Cardiac septum (tissue), 1 donor: ENCODE data around the gene BSDC1. TPM values are rescaled to one million over a fixed set of nuclear protein-coding genes. Genes with fewer than 3 reads are reported as not detected.
"Not testable (repeated sequence)": the region's sequence is repeated elsewhere in the genome, so short reads cannot be mapped to it uniquely, and the experiment has no call there.

Source experiments
- DNase-seq: peaks from one replicate; pipeline ENCODE4 v3.0.0-alpha.2; 2020; ENCODE audit warnings: low spot score
- intact Hi-C: fragments of 100-400 bp; cut with DNase I; formaldehyde crosslinking; loops from one replicate; pipeline ENCODE4 v1.14.0; 2022
- total RNA-seq: library from RNA; stranded (reverse); fragmentation: NEBNext Ultra II Directional; extraction: Animal tissue kit (Norgen Biotek cat#: 25700); gene quantifications from one replicate; pipeline ENCODE4 v1.2.1, GENCODE V29; 2021
- donor health status: DM: no; HTN: no; CAD: no.

The BSDC1 gene
- total RNA-seq, 1 donor from 2014 or later: 41.3 TPM

DNA sequence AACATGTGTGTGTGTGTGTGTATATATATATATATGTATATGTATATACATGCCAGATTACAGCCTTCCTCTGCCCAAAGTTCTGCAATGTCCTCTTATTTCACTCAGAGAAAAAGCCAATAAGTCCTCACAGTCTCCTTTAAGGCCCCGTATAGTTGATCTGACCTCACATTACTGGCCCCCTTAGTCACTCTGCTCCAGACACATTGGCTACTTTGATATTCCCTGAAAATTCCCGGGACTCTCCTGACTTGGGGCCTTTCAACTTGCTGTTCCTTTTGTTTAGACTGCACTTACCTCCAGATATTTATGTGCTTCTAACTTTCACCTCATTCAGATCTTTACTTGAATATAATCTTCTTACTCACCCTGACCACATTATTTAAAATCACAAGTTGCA lies 4.2 kb upstream of the BSDC1 start:
- intact Hi-C loops: no loop called here
- no peak for DNase-seq

DNA sequence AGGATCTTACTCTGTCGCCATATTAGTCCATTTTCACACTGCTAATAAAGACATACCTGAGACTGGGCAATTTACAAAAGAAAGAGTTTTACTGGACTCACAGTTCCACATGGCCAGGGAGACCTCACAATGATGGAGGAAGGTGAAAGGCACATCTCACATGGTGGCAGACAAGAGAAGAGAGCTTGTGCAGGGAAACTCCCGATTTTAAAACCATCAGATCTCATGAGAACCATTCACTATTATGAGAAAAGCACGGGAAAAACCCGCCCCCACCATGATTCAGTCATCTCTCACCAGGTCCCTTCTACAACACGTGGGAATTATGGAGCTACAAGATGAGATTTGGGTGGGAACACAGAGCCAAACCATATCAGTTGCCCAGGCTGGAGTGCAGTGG lies 2.3 kb upstream of the BSDC1 start:
- DNase-seq, intact Hi-C loops: not testable (repeated sequence)

DNA sequence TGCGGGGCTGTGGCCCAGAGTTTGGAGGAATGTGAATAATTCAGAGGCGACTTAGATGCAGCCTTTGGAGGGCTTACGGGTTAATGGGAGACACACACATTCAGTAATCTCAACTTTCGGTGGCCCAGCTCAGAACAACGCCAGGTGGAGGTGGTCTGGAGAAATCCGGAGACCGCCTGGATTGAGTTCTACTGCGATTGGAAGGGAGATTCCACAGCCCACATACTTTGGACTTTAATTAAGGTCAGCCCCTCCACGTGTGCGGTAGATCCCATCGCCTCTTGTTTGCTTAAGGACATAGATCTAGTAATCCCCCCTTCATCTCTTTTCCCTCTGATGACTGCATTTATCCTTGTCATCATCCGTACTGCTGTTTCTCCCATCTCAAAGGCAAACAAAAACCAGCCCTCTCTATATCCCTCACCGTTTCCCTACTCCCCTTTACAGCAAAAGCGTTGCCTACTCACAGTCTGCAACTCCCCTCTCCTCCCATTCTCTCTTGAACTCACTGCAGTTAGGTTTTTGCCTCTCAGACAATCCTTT lies 720 bp upstream of the BSDC1 start:
- no peak for DNase-seq
- intact Hi-C loops: loop anchor here (2.0 to 5.0 kb wide), 2 partner anchors 58 to 173 kb away; partner anchors contain the start of genes EIF3I, MARCKSL1 and TMEM234

- DNase-seq: no peak
- intact Hi-C loops: loop anchor here (2.0 to 5.0 kb wide), 2 partner anchors 57 to 171 kb away; partner anchors contain the start of genes EIF3I, MARCKSL1 and TMEM234
Observed at GRCh38 chr1:32393832-32394140, 455 bp downstream of the BSDC1 start.

GRCh38 chr1:32393136-32393535 lies 1.1 kb downstream of the BSDC1 start:
- DNase-seq: no peak
- intact Hi-C loops: loop anchor here (5.0 kb wide), 1 partner anchor 171 kb away; the partner anchor contains the start of genes EIF3I and TMEM234

- no peak for DNase-seq
- intact Hi-C loops: loop anchor here (5.0 kb wide), 1 partner anchor 170 kb away; the partner anchor contains the start of genes EIF3I and TMEM234
Observed at GRCh38 chr1:32392325-32392724, 1.9 kb downstream of the BSDC1 start.

- intact Hi-C loops: loop anchor here (5.0 kb wide), 1 partner anchor 169 kb away; the partner anchor contains the start of genes EIF3I and TMEM234
- no peak for DNase-seq
Observed at GRCh38 chr1:32390904-32391870, 3.1 kb downstream of the BSDC1 start.

GRCh38 chr1:32388641-32389040 lies 5.6 kb downstream of the BSDC1 start:
- intact Hi-C loops: no loop called here

DNA sequence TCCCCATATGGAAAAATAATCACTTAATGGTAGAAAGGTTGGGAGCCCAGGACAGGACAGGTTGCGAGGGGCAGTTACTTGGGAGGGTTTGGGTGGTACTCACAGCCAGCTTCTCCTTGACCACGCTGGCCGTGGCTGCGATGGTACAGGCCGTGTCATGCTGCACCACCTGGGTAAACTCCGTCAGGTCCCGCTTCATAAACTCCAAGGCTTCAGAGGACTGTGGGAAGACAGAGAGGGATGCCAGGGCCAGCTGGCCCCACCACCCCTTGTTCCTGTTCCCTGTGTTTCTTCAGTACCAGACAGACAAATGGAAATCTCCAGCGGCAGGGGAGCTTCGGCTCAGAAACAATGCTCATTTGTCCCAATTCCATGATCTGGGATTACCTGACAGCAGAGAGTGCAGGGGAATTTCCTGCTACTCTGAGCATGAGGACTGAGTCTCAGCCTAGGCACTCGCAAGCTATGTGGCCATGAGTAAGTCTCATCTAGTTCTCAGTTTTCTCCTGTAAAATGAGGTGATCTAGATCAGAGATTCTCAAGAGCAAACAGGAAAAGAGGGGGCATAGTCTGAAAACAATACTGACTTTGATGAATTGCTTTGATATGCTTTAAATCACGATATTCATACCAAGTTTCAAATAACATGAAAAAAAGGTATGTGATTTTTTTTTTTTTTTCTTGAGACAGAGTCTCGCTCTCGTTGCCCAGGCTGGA lies 7.4 kb downstream of the BSDC1 start:
- DNase-seq: no peak
- intact Hi-C loops: no loop called here

More at GRCh38 chr1:32388641-32389040, 5.6 kb downstream of the BSDC1 start:
- DNase-seq: no peak

DNA sequence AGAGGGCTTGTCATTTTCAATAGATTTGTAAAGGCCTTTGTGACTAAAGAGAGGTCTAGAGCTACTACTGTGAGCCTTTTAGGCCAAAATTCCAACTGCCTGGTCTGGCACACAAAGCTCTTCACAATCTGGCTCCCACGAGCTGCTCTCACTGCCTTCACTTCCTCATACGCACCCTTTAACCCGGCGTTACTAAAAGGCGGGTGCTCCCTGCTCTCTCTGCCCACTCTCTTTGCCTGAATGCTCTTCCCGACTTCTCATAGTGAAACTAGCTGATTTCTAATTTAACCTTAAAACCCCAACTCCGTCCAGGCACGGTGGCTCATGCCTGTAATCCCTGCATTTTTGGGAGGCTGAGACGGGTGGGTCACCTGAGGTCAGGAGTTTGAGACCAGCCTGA lies 14.2 kb downstream of the BSDC1 start:
- intact Hi-C loops: no loop called here

GRCh38 chr1:32377541-32378220 lies 16.6 kb downstream of the BSDC1 start:
- intact Hi-C loops: no loop called here

More for the DNA sequence above, 14.2 kb downstream of the BSDC1 start:
- no peak for DNase-seq

DNA sequence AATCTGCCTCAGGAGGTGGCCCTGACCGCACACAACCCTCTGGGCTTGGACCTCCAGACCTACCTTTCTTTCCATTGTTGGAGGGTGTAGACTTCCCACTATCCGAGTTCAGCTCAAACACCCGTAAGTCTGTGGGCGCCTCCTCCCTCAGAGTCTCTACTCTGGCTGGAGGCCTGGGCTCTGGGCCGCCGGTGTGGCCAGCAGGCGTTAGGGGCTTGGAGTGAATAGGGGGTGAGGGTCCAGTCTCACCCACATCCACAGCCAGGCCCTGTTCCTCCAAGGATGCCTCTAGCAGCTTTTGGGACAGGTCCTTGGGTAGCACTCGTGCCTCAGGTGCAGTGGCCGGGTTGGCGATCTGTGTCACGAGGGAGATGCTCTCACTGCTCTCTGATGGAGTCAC lies 18.0 kb downstream of the BSDC1 start:
- DNase-seq: no peak
- intact Hi-C loops: no loop called here

More at GRCh38 chr1:32377541-32378220, 16.6 kb downstream of the BSDC1 start:
- DNase-seq: no peak

DNA sequence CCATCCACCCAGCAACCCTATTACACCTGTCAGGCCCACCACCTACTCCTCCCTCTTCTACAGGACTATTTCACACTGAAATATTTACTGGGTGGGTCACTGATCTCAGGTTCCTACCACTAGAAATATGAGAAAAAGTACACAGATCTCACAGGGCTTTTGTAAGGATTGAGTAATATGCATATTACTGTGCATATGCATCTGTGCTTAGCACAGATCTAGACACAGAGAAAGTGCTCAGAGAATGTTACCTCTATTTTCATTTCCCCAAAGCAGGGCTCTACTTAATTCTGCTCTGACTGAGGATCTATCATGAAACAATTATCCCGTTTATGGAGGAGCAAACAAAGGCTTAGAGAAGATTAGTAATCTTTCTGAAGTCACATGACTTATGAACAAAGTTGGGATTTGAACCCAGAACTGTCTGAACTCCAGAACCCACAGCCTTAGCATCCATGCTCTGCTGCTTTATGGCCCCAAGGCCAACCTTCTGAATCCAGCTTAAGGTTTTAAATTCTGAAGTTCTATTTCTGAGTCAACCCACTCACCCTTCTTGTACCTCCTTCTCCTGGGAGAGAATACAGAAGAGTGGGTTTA lies 20.1 kb downstream of the BSDC1 start:
- intact Hi-C loops: no loop called here
- DNase-seq: no peak

DNA sequence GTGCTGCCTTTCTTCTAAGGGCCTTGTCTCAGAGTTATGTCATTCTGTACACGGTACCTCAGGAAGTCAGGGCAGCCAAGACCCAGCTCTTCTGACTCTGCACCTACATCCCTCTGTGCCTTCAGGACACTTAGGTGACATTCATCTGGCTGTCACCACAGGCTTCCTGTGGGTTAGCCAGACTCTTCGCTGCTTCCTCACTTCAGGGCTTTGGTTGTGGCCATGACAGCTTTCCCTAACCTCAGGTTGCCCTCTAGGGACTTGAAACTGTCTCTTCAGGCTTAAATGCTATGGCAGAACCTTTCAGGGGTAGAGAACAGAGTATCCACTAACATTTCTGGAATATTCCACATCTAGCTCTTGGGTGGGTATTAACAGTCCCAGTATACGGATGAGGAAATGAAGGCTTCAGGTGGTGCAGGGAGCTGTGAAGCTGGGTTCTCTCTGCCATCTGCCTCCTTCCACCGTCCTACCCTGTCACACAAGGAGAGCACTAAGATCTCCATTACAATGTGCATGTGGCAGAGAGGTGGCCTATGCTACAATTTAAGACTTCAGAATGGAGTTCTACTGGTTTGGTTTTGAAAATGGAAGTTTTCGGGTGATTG lies 22.0 kb downstream of the BSDC1 start:
- intact Hi-C loops: no loop called here
- no peak for DNase-seq

DNA sequence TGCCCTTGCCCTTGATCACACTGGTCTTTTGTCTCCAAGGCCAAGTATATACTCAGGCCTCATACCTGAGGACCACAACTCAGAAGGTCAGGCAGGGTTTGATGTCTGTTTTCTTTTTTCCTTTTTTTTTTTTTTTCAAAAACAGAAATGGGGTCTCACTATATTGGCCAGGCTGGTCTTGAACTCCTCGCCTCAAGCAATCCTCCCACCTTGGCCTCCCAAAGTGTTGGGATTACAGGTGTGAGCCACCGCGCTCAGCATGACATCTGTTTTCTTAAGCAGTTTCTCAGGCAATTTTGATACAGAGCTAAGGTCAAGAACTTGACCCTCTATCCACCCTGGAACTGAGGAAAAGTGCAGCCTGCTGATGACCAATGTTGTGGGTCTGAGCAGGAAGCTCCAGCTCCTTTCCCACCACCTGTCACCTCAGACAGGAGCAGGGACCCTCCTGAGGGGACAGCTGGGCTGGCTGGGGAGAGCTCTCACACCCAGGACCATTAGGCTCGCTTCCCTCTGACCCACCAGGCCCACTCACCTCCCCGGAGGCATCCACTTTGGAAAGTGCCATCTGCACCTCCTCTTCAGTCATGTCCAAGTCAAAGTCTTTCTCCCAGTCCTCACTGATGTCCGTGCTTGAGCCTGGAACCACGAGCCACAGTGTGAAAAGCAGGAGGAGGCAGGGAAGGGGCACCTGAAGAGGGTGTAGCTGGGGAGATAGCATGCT lies 26.2 kb downstream of the BSDC1 start:
- intact Hi-C loops: no loop called here
- DNase-seq: no peak

GRCh38 chr1:32365445-32365844 lies 28.8 kb downstream of the BSDC1 start:
- intact Hi-C loops: no loop called here
- no peak for DNase-seq

DNA sequence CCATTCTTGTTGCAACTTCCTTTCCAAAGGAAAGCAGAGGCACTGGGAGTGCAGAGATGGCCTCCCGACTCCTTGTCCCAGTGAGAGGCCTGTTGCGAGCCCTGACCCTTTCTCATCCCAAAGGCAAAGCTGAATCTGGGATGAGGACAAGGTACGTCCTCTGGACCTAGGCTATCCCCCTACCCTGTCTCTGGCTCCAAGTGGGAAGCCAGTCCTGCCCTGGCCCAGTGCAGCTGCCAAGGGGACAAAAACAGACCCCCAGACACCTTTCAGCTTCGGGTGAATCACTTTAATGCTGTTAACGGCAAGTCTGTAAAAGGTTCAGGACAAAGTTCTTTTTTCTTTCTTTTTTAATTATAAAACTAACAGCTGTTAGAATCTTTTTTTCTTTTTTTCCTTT lies 29.4 kb downstream of the BSDC1 start:
- intact Hi-C loops: no loop called here
- no peak for DNase-seq

DNA sequence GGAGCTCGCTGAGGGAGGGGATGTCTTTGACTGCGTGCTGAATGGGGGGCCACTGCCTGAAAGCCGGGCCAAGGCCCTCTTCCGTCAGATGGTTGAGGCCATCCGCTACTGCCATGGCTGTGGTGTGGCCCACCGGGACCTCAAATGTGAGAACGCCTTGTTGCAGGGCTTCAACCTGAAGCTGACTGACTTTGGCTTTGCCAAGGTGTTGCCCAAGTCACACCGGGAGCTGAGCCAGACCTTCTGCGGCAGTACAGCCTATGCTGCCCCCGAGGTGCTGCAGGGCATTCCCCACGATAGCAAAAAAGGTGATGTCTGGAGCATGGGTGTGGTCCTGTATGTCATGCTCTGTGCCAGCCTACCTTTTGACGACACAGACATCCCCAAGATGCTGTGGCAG lies 30.5 kb downstream of the BSDC1 start:
- intact Hi-C loops: no loop called here
- DNase-seq: no peak
